Measurements from ENCODE around the gene PON1. TPM values are rescaled to one million over a fixed set of nuclear protein-coding genes. Genes with fewer than 3 reads are reported as not detected.

PON1 gene
- total RNA-seq, 3 donors from 2014 or later = not detected

GRCh38 chr7:95255691-95256090 lies 68.6 kb downstream of the PON1 start:
- intact Hi-C loops (cut with DNase I, micrococcal nuclease) = no loop called here
- Histone ChIP-seq H3K36me3 (ENCODE audit: low read depth) (no peaks in the 10 kb centered on the region), H3K4me3 (no peak overlapping the region), H3K4me1 (ENCODE audit: low read depth) (no peaks in the 10 kb centered on the region), H3K9me3 (no peaks in the 10 kb centered on the region)
- no peak for DNase-seq
- no peak for ATAC-seq
- no peak for TF ChIP-seq CTCF (IDR thresholded peaks at IDR 0.05)

GRCh38 chr7:95253986-95254385 lies 70.3 kb downstream of the PON1 start:
- intact Hi-C loops (cut with DNase I, micrococcal nuclease) = no loop called here
- H3K36me3 ChIP-seq (ENCODE audit: low read depth) = no peaks in the 10 kb centered on the region
- no peaks in the 10 kb centered on the region for H3K4me1 ChIP-seq (ENCODE audit: low read depth)
- DNase-seq = no peak
- no peak for ATAC-seq
- TF ChIP-seq CTCF (IDR thresholded peaks at IDR 0.05) = no peak
- H3K4me3 ChIP-seq = no peak overlapping the region
- H3K9me3 ChIP-seq = no peaks in the 10 kb centered on the region

GRCh38 chr7:95251966-95252365 lies 72.4 kb downstream of the PON1 start:
- ATAC-seq = no peak
- TF ChIP-seq CTCF (IDR thresholded peaks at IDR 0.05) = no peak
- H3K36me3 ChIP-seq (ENCODE audit: low read depth) = no peaks in the 10 kb centered on the region

GRCh38 chr7:95250571-95250970 lies 73.8 kb downstream of the PON1 start:
- no peak for ATAC-seq
- intact Hi-C loops (cut with DNase I, micrococcal nuclease) = no loop called here
- Histone ChIP-seq H3K36me3 (ENCODE audit: low read depth) (no peaks in the 10 kb centered on the region), H3K4me1 (ENCODE audit: low read depth) (peaks cover 12% of the 10 kb centered on the region), H3K4me3 (no peak overlapping the region), H3K9me3 (no peaks in the 10 kb centered on the region)
- no peak for DNase-seq
- no peak for TF ChIP-seq CTCF (IDR thresholded peaks at IDR 0.05)

More at GRCh38 chr7:95251966-95252365, 72.4 kb downstream of the PON1 start:
- intact Hi-C loops (cut with DNase I, micrococcal nuclease) = no loop called here
- Histone ChIP-seq H3K4me3 (no peak overlapping the region), H3K9me3 (no peaks in the 10 kb centered on the region), H3K4me1 (ENCODE audit: low read depth) (peaks cover 3% of the 10 kb centered on the region)
- DNase-seq = no peak

Other genes starting within 250 kb of the PON1 start
- 1 to 10 TPM; 3.2 to 8.2 (median 4.2) TPM for gene PON3, start 71.8 kb upstream of the PON1 start, total RNA-seq
- gene PON2, start 110.5 kb upstream of the PON1 start, total RNA-seq = 100 to 1,000 TPM in 2 of 3 donors, 10 to 100 TPM in 1; 95.9 to 140 (median 129) TPM
- under 1 TPM in 2 of 3 donors, not detected in 1; 0.13 to 0.84 TPM for gene ASB4, start 161.4 kb upstream of the PON1 start, total RNA-seq